NOMO-1 treated with dmso at 0.1 percent for 144 hours (cell line): ENCODE measurements around the gene DHX29.

Experiments
- DNase-seq: peaks from one replicate; lab custom pipeline; 2025; ENCODE audit not compliant: unreplicated experiment; lab: John Stamatoyannopoulos, UW

Gene DHX29

DNA sequence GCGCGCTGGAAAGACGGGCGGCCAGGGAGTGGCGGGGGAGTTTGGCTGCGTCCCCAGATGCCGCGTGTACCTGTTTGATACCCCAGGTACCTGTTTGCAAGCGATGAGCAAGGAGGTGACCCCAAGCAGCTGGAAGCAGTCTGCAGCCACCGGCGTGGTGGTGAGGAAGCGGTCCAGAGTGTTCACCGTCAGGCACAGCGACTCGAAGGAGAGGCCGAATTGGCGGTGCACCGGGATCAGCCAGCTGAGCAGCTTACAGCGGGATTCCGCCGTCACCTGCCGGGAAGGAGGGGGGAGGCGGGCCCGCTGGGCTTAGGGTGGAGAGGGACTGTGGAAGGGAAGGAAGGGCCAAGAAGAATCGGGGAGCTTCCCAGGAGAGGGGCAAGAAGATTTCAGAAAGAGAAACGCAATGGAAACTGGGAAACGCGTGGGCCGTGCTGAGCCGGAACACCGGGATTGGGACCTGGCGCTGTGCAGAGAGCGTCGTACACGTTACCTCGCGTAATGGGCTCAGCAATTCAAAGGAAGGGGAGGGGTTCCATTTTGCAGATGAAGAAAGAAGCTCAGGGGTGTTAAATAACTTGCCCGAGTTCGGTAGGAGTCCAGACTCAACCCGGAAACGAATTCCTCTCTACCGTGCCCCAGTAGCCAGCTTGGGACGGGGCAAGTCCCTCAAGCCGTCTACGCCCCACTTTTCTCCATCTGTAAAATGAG is 75.1 kb downstream of the DHX29 start:
- DNase-seq = no peak

DNA sequence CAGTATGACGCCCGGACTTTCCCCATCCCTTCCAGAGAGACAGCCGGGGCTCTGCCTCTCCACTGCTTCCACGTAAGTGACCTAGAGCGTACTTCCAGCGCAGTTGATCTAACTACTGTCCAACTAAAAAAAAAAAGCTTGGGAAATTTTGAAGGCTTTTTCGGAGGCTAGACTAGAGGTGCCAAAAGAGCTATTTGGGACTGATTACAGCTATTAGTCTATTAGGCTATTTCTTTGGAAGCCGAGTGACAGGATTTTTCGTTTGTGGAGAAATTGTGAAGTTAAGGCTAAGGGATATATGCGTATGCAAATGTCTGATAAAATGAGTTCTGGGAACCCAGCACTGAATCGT is 75.6 kb downstream of the DHX29 start:
- no peak for DNase-seq

DNA sequence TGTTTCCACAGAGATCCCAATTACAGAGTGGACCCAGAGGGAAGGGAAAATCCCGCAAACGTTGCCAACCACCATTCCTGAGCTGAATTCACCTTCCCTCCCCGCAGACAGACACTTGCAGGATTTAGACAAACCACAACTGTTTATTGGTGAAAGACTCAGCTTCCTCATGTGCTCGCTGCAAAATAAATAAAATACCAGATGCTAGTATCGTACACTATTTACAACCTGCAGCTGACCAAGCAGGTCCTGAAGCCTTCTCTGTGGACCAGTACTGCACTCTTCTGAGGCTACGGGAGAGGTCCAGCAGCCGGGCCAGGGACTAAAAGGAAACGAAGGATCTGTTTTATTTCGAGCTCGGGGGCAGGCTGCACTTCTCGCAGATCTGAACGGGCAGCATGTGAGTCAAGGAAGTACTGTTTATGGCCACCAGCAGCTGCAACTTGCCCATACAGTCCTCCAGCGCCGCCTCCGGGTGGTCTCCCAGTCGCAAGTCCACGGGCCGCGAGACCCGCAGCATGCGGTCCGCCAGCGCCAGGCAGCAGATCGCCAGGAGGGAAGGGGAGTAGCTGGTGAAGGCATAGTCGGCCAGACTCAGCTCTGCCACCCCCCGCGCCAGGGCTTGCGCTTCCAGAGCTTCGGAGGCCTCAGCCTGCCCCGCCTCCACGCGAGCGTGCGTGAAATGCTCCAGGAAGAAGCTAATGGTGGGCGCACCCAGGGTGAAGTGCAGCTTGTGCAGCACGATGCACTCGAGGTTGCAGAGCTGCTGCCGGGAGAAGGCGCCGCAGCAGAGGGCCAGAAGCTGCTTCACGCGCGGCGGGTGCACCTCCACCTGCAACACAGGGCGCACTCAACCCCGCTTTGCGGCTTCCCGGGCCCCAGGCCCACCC is 76.2 kb downstream of the DHX29 start:
- no peak for DNase-seq

DNA sequence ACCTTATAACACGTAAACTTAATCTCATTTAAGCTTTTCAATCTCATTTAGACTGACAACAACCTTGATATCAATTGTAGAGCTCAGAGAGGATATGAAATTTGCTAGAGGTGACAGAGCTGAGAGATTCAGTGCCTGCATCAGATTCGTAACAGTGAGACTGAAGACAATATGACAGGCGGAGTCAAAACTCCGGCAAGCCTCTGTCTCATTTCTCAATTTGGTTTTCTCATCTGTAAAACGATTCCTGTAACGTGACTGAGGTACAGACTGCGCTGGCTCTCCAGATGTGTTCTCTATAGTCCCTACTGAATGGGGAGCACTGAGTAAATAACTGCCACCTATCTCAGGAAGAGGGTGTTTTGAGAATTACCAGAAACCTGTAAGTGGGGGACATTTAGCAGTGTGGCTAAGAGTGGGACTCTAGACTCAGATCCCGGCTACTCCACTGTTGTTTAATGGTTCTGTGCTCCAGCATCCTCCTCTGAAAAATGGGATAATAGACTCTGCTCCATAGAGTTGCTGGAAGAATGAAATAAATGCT is 77.3 kb downstream of the DHX29 start:
- no peak for DNase-seq

DNA sequence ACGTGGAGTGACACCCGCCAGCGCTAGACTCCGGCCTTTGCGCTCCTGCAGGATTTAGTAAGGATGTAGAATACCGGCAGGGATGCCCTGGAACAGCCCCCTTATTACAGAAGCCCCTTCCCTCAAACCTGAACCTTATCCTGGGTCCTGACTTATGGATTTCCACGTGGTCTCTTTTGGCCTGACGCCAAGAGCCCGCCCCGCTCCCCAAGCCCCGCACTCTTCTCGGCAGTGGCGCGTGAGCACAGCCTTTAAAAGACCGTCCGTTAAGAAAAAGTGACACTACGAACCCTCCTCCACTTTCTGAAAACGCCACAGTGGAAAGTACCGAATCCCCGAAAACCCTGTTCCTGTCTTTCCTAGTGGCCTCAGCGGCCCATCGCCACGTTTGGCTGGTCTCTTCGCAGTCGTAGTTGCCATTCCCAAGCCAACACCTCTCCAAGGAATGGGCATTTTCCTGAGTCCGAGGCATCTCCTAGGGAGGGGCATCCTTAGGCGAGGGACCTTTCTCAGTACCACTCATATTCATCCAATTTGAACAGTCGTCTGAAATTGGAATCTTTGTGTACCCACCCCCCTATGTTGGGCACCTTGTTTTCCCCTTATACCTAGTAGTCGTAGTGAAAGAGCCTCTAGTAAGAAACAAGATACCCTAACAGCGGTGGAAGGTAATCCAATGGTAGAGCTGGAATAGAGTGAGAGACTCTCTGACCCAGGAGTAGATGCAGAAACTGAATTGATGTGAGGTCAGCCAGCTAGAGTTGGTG is 79.6 kb downstream of the DHX29 start:
- DNase-seq = no peak

DNA sequence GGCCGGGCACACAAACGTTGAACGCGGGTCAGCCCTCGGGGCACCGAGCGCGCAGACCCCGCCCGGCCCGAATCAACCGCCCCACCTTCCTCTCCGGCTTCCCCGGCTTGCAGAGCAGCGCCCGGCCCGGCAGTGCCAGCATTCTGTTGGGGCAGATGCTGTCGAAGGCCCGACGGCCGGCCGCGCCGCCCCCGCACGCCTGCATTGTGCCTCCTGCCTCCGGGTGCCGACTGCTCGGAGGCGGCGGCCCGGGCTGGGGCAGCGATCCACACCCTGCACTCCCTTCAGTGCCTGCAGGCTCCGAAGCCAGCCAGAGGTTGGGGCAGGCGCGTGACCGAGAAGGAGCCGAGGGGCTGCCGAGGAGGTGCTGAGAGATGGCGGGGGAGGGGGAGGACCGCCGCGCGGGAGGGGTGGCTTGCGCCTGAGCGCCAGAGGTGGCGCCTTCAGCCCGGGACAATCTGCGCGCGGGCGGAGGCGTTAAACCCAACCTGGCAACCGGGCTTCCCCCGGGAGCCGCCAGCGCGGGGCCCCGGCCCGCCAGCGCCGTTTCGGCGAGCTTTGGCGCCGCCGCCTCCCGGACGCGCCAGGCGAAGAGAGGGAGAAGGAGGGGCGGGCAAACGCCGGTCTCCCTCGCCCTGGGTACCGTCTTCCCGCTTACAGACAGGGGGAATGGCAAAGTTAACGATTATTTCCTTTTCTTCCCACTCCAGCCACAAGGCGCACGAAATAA is 80.4 kb downstream of the DHX29 start, which contains the start of gene MCIDAS:
Gene MCIDAS (minus strand): TSS at position 382 of the 730 bp plus-strand sequence. CDS start 177 bp downstream, at position 205.
- DNase-seq = peak; percentile 23

DNA sequence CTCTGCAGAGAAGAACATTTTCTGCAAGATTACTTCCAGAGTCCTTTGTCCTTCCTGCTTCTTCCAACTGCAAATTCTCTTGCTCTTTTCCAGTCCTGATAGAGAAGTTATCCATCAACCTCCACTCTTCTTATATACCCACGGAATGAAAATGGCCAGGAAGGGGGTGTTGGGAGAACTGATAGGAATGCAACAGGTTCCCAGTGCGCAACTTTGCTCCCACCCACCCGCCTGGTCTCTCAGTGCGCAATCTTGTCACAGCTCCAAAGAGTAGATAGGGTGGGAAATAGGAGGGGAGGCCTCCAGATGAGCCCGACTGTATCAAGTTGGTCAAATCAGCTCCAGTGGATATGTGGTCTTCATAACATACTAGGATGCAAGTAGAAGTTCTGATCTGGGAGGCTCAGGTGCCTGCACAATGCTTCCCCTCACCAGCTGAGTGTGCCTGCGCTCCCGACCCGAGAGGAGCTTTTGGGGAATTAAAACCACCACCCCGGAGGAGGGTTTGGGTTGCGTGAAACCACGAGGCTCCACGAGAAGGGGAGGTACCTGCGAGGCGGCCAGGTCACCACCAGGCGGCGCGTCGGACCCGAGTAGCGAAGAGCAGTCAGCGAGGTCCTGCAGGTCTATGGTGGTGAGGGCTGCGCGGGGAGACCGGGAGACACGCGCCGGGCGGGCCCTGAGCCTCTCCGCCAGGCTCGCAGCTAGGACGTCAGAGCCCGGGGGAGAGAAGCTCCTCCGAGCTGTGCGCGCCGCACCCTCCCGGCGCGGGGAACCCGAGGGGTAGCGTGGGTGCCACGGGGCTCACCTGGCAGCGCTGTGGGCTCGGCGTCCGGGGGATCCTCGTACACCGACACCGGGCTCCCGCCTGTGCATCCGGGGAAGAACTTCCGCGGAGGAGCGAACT is 81.2 kb downstream of the DHX29 start:
- DNase-seq = peak; percentile 38

DNA sequence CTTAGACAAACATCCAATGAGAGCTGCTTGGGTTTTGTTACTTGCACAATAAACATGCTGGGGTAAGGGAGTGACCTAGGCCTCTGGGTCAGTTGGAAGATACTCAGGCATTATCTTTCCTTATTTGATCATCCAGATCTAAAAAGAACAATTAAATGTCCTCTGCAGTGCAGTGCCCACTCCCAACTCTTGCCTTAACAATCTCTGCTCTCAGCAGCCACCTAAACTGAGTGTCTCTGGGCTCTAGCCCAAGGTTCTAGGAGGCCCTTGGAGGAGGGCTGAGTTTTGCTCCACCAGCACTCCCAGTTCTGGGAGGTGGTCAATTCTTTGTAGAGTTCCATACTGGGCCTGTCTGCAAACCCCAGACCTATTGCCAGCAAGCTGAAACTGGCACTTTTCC is 82.1 kb downstream of the DHX29 start:
- DNase-seq = no peak

DNA sequence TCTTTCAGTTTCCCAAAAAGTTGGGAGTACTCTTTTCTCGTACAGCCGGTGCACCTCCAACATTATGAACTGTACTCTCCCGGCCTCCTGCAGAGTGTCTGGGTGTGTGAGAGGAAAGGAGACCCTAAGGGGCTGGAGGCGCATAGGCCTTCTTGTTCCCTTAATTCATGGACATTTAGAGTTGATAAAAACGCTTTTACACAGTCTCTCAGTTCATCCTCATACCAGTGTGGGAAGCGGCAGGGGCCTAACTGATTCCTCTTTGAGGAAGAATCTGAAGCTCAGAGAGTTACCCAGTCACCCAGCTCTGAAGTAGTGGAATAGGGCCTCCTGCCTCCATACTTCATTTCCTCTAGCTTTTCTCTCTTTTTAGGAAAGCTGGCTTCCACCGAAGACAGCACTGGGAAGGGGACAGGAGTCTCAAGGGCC is 83.7 kb downstream of the DHX29 start:
- no peak for DNase-seq

DNA sequence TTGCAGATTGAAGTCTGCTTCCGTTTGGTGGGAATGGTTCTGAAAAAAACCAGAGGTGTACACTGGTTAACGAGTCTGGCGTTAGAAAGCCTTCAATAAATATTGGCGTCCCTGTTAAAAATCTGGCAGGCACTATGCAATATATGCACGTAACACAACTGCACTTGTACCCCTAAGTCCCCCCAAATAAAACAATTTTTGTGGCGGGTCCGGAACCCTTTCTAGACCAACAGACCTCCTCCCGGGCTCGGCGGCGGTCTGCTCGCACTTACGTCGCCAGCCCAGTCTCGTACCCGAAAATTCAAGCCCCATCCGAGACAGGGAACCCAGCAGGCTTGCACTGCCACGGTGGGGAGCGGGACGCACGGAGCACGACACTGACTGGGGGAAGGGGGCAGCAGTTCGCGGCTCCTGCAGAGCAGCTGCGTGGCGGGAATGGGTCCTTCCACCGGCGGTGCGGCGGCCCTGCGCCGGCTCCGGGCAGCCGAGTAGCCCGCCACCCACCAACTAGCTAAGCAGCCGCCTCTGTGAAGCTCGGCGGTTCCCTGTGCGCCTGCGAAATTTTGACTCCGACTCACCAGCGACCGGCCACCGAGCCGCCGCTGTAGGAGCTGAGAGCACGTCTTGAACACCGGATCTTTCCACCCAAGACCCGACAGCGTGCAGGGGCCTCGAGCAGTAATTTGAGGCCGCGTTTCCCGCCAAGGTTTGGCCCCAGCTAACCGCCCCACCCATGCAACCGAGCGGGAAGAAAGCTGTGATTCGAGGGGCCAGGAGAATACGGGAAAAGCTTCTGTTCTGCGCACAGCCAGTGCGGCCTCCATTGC is 84.3 kb downstream of the DHX29 start:
- no peak for DNase-seq

DNA sequence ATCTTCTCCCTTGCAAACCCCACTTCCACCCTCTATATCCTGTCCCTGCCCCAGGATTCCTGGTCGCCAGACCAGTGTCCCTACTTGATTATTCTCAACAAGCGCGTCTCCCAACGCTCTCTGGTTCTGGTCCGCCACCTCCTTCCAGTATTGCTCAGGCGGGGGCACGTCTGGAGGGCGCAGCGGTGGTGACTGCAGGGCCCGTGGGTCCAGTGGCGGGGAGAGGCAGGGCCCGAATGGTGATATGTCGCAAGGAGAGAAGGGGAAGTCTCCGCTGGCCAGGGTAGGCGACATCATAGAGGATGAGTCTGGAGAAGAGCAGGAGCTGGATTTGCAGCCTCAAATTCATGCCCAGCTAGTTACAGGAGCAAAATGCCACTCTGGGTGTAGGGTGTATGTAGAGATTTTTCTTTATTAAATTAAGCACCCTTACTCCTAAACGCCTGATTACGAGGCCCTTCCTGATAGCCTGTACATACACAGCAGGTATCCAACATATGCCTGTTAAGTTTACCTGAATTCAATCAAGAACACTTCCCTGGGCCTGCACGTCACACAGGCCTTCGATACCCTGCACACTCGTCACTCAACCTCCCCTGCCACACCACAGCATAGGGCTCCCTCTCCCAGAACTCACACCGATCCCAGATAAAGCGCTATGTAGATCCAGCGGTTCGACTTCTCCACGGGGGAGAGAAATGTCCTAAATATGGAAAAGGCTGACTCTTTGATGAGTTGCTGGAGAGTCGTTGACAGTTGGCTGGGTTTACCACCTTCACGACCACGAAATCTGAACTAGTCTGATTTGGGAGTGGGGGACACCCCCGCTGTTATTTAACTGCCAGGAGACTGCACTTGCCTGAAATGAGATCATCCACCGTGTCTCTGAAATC is 85.2 kb downstream of the DHX29 start:
- DNase-seq = no peak

DNA sequence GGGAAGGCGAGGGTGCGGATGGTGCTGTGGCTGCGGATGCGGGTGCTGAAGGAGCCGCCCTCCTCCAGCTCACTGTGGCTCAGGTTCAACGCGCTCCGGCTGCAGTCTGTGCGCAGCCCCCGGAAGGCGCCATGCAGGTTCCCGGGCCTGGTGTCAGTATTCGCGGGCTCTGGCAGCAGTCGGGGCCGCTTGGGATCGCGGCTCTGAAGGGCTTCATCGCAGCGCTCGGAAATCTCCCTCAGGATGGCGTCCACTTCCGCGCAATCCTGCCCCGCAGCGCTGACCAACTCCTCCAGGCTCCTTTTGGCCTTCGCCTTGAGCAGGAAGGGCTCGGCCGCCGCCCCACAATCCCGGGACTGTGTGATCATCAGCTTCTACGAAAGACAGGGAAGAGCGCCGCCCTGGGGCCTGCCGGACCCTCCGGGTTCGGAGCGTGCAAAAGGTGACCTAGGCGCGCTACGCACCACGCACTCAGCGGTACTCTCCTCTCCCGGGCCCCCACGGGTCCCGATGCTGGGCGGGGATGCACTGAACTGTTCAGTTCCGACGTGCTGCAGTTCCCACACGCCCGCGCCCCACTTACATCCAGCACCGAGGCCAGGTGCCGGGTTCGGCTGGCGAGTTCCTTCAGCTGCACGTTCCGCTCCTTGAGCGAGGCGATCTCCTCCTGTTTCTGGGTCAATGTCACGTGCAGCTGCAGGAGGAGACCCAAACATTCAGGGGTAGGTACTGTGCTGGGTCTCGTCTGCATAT is 86.9 kb downstream of the DHX29 start:
- DNase-seq = no peak

DNA sequence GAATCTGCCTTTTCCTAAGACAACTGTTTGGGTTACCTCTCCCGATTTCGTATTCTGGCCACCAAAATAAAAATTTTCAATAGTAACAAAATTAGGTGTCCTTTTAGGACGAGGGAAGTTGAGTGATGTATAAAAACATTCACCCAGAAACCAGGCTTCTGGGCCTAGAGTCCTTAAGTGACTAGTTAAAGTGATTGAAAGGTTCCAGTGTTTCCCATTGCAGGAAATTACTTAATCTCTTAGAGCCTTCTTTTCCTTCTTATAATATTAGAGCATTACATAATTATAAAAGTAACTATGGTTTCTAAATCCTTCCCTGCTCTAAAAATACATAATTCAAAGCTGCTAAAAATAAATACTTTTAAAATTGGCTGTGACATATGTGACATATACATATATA is 87.7 kb downstream of the DHX29 start:
- no peak for DNase-seq

DNA sequence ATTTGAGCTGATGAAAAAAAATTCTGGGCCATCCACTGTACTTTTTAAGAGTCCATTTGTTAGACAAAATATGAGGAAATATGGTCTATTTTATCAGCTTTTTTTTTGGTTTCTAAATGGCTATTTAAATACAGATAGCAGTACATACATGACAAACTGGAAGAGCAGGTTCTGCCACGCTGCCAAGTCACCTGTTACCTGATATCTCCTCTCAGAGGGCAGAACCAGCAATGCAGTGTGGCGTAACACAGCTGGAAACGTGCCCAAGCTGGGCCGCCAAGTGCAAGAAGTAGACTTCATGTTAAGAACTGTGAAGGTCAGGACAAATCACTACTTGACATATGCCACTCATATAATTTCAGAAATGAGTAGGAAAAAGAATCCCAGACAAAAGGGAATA is 88.5 kb downstream of the DHX29 start:
- DNase-seq = no peak

DNA sequence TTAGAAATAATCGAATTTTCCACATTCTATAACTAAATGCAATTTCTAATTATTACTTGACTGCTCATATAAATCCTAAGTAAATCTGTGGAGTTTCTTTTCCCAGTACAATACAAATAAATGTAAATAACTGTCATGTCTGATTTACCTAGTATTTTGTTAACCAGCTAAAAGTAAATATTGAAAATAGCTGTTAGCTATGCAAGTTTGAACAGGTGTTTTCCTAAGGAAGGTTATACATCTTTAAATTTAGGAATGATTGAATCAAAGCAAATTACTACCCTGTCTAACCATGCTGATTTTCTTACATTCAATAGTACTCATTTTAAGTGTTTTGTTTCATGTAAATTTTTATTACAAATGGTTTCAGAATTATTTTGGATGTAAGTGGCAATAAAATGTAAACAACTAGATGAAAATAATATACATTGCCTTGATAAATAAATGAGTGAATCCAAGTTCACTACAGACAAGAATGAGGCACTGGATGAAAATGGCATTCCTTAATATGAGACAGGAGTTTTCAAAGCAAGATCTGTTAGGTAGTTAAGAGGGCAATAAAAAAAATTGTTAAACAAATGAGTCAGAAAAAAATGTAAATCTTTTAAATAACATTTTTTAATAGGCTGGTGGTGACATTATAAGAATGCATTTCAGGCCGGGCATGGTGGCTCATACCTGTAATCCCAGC is 96.2 kb downstream of the DHX29 start:
- no peak for DNase-seq
